ENCODE measurements around the gene TRMT11. TPM values are rescaled to one million over a fixed set of nuclear protein-coding genes. Genes with fewer than 3 reads are reported as not detected.
"Not testable (repeated sequence)": the region's sequence is repeated elsewhere in the genome, so short reads cannot be mapped to it uniquely, and the experiment has no call there.

Gene TRMT11
- total RNA-seq, 2 donors from 2014 or later: 29.4 to 35.4 TPM

DNA sequence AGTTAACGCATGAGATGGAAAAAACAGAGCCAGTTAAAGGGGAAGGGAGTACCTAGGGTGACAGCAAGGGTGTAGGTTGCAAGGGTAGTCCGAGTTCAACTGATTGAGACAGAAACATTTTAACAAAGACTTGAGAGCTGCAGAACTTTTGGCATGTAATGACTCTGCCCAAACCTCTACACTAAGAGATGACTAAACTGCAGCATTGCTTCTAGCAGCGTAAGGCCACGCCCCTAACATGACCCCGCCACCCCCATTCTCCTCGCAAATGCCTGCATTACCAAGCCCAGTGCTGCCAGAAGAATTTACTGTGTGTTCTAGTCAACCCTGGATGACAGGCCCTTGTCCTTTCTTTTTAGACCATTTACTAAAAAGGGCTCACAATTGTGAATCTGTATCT lies 36.0 kb upstream of the TRMT11 start:
- DNase-seq: peak; percentile 72
- H3K9ac ChIP-seq (ENCODE audit: extremely low read depth, low read length, poor library complexity, severe bottlenecking): no peak overlapping the region
- H3K27ac ChIP-seq (ENCODE audit: low read depth, low read length): no peak overlapping the region
- H3K27me3 Mint-ChIP-seq (ENCODE audit: insufficient read depth): peaks cover 12% of the 10 kb centered on the region
- peaks cover 4% of the 10 kb centered on the region for H3K9me3 Mint-ChIP-seq
- H3K4me1 ChIP-seq (ENCODE audit: control insufficient read depth, insufficient read depth, low read length): no peaks in the 10 kb centered on the region
- no peak overlapping the region for H3K27ac Mint-ChIP-seq
- H3K4me3 Mint-ChIP-seq: no peak overlapping the region
- peaks cover 9% of the 10 kb centered on the region for H3K4me1 Mint-ChIP-seq
- no peaks in the 10 kb centered on the region for H3K36me3 Mint-ChIP-seq (ENCODE audit: low read depth)
- TF ChIP-seq, protein P1, sequence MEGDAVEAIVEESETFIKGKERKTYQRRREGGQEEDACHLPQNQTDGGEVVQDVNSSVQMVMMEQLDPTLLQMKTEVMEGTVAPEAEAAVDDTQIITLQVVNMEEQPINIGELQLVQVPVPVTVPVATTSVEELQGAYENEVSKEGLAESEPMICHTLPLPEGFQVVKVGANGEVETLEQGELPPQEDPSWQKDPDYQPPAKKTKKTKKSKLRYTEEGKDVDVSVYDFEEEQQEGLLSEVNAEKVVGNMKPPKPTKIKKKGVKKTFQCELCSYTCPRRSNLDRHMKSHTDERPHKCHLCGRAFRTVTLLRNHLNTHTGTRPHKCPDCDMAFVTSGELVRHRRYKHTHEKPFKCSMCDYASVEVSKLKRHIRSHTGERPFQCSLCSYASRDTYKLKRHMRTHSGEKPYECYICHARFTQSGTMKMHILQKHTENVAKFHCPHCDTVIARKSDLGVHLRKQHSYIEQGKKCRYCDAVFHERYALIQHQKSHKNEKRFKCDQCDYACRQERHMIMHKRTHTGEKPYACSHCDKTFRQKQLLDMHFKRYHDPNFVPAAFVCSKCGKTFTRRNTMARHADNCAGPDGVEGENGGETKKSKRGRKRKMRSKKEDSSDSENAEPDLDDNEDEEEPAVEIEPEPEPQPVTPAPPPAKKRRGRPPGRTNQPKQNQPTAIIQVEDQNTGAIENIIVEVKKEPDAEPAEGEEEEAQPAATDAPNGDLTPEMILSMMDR (conservative IDR thresholded peaks at IDR 0.05): no peak
- H3K4me3 ChIP-seq (ENCODE audit: low read length): no peak overlapping the region
- peaks cover 10% of the 10 kb centered on the region for H3K27me3 ChIP-seq (ENCODE audit: control insufficient read depth, insufficient read depth, low read length, poor library complexity, severe bottlenecking)
- peaks cover 10% of the 10 kb centered on the region for H3K9me3 ChIP-seq (ENCODE audit: control insufficient read depth, low read length)
- no peaks in the 10 kb centered on the region for H3K36me3 ChIP-seq (ENCODE audit: control insufficient read depth, insufficient read depth, low read length)
- 63 to 82% methylated on average over 3 to 6 of the region's 6 CpGs for WGBS, 2 experiments (ENCODE audit: insufficient coverage in 1 of 2, insufficient read length in 1 of 2)

GRCh38 chr6:125950716-125951115 lies 35.6 kb upstream of the TRMT11 start:
- not testable (repeated sequence) for H3K9ac ChIP-seq (ENCODE audit: extremely low read depth, low read length, poor library complexity, severe bottlenecking); H3K9me3 ChIP-seq (ENCODE audit: control insufficient read depth, low read length); H3K4me3 ChIP-seq (ENCODE audit: low read length); H3K36me3 ChIP-seq (ENCODE audit: control insufficient read depth, insufficient read depth, low read length); H3K4me1 ChIP-seq (ENCODE audit: control insufficient read depth, insufficient read depth, low read length); H3K4me3 Mint-ChIP-seq; H3K9me3 Mint-ChIP-seq; H3K4me1 Mint-ChIP-seq; H3K27ac ChIP-seq (ENCODE audit: low read depth, low read length); H3K27ac Mint-ChIP-seq; DNase-seq; H3K36me3 Mint-ChIP-seq (ENCODE audit: low read depth)
- peaks cover 13% of the 10 kb centered on the region for H3K27me3 Mint-ChIP-seq (ENCODE audit: insufficient read depth)
- whole genome bisulfite sequencing, 2 experiments (ENCODE audit: insufficient coverage in 1 of 2, insufficient read length in 1 of 2): 84 to 91% methylated on average over 6 of the region's 6 CpGs
- peaks cover 10% of the 10 kb centered on the region for H3K27me3 ChIP-seq (ENCODE audit: control insufficient read depth, insufficient read depth, low read length, poor library complexity, severe bottlenecking)

- H3K4me3 ChIP-seq (ENCODE audit: low read length): no peak overlapping the region
- H3K27ac Mint-ChIP-seq: no peak overlapping the region
Measured at GRCh38 chr6:125951323-125951722, 35.0 kb upstream of the TRMT11 start.

More at GRCh38 chr6:125951323-125951722, 35.0 kb upstream of the TRMT11 start:
- peaks cover 4% of the 10 kb centered on the region for H3K9me3 Mint-ChIP-seq
- DNase-seq: no peak
- Histone ChIP-seq H3K27ac (ENCODE audit: low read depth, low read length) (no peak overlapping the region), H3K27me3 (ENCODE audit: control insufficient read depth, insufficient read depth, low read length, poor library complexity, severe bottlenecking) (peaks cover 10% of the 10 kb centered on the region), H3K36me3 (ENCODE audit: control insufficient read depth, insufficient read depth, low read length) (no peaks in the 10 kb centered on the region), H3K9ac (ENCODE audit: extremely low read depth, low read length, poor library complexity, severe bottlenecking) (no peak overlapping the region), H3K9me3 (ENCODE audit: control insufficient read depth, low read length) (peaks cover 10% of the 10 kb centered on the region), H3K4me1 (ENCODE audit: control insufficient read depth, insufficient read depth, low read length) (no peaks in the 10 kb centered on the region)
- 95 to 100% methylated on average over 1 of the region's 1 CpG for WGBS, 2 experiments (ENCODE audit: insufficient coverage in 1 of 2, insufficient read length in 1 of 2)
- no peak overlapping the region for H3K4me3 Mint-ChIP-seq
- H3K4me1 Mint-ChIP-seq: peaks cover 3% of the 10 kb centered on the region
- H3K27me3 Mint-ChIP-seq (ENCODE audit: insufficient read depth): peaks cover 13% of the 10 kb centered on the region
- H3K36me3 Mint-ChIP-seq (ENCODE audit: low read depth): no peaks in the 10 kb centered on the region
- TF ChIP-seq, protein P1 (conservative IDR thresholded peaks at IDR 0.05): no peak
